GM19467 (cell line): ENCODE measurements around the gene NEGR1.

Experiments
- ATAC-seq: cut with Tn5 transposase; IDR thresholded peaks from one replicate; pipeline ENCODE4 v1.9.1; 2021; ENCODE audit warnings: mild to moderate bottlenecking, moderate library complexity; ENCODE audit not compliant: unreplicated experiment

The NEGR1 gene

DNA sequence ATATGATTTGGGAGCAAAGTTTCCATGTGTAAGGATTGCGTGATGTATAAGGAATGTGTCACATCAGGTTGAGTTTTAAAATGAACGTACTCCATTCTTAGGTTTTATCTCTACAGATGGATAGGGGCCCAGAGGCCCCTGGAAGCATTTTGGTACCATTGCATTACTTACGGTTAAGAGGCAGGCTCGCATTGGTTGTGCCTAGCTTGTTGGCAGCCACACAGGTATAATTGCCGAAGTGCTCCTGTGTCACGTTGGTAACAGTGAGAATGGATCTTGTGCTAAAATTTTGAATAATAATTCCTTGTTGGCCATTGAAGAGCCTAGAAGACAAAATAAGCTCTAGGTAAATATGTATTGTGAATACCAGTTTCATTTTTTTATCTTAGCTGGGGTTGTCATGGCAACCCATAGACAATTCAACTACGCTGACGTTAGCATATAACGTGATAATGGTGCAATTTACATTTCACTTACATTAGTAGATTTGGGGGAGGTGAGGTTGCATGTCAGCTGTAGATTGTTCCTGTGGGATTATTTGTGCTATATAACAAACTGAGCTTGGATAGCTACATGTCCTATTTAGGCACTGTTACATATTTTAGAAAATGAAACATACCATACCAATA, 689.6 kb downstream of the NEGR1 start:
- no peak for ATAC-seq

DNA sequence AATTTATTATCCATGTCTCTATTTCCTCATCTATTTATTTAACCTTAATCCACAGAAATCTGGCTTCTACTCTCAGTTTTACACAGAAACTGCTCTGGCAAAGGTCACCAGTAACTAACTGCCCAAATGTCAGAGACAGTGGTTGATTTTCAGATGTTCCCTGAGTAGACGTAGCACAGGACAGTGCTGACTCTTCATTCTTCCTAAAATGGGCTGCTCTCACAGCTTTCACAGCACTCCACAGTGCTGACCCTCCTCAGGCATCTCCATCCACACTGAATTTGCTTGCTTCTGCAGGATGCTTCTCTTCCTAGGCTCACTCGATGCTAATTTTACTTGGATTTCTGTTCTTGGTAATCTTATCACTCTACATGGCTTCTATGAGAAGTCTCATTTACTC, 693.3 kb downstream of the NEGR1 start:
- no peak for ATAC-seq

DNA sequence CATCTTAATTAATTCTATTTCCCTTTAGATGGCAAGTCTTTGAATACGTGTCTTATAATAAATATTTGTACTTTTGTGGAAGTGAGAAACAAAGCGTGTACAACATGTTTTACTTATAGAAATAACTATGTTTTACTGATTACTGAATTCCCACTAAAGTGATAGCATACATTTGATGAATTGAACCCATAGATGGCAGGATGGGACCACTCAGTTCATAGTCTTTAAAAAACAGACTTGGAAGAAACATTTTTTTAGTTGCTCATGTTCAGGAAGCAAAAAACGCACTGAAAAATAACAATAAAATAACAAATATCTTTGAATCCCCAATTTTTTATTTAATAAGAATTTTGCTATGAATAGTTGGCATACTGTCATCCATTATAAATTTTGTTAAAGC, 694.4 kb downstream of the NEGR1 start:
- ATAC-seq: no peak

DNA sequence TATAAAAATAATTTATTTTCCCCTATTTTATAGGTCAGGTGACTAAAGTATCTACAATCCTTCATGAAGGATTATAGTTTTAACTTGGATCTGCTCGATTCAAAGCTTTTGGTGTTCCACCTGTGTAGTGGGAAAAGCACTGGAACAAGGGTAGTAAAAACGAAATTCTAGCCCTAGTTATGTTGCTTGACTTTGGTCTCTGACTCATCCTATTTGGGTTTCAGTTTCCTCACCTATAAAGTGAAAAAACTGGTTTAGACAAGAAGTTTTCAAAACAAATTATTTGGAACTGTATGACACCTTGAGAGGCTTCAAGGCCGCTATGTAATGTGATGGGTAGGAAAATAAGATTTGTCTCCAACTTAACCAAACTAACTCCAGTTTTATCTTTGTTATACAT, 696.3 kb downstream of the NEGR1 start:
- ATAC-seq: no peak

DNA sequence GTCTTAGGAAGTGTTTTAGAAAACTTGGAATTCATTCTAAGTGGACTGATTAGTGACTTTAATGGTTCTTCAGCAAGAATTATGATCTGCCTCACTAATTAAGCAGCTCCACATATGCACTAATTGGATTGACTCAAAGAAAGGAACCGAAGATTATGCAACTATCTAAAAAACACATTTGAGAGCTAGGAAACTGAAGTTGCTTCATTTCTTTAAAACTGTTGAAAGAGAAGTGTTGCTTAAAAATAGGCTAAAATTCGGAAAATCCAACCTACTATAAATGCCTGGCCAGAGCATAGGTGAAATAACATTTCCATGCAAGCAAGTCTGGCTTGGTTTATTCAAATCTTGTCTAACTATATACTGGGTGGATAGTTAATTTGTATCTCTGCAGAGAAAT, 698.6 kb downstream of the NEGR1 start:
- ATAC-seq: no peak

DNA sequence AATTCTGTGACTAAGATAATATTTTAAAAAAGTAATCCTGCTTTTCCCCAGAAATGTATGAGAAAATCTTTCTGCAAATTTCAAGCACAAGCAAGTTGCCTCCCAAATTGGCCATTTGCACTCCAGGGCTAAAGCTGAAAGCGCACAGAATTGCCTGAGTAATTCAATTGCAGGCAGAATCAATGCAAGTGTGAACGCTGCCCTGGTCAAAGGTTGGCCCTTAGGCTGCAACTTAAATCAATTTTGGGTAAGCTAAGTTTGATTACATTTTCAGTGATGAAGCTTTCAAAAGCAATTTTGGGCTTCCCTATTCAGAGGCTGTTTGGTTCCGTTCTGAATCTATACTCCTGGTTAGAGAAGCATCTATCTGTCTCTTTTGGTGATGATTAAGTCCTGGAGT, 699.7 kb downstream of the NEGR1 start:
- ATAC-seq: no peak

DNA sequence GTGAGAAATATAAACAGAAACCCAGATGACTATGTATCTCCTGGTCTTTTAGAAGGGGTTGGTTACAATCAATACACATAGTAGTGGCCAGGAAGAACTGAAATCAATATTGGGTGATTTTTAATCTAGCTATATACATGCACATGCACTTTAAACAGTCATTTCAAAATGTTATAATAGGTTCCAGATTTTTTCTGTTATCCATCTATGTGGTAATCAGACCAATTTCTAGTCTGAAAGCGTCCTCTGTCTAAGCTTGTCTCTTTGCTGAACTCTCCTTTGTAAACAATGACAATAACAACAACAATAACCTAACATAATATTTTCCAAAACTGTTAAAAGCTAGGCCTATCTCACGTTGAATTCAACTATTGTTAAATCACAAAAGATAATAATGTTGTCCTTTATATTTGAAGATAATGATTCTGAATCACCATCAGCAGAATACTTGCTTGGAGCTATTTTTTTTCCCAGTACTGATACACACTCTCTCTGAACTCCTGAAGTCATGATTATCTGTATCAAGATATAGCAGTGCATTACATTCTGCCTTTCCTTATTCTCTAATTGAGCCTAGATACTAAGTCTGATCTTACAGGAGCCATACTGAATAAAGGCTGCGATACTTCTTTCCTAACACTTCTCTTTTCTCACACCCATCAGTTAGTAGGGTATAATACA, 704.7 kb downstream of the NEGR1 start:
- no peak for ATAC-seq

DNA sequence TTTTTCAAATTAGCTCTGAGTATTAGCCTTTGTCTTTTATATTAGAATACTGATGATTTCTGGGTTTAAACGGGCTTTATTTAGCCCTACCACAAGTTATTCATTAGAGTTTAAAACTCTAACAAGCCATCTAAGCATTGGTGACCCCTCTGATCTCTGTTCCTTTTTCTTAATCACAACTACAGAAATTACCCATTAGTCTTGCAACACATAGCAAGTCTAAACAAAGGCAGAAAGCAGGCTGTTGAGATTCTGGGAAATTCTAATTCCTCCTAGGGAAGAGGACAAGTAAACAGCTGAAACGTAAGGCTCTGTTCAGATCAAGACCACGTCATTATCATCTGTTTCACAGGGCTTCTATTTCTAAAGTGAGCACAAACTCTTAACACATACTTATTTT, 710.3 kb downstream of the NEGR1 start:
- ATAC-seq: peak; percentile 73

DNA sequence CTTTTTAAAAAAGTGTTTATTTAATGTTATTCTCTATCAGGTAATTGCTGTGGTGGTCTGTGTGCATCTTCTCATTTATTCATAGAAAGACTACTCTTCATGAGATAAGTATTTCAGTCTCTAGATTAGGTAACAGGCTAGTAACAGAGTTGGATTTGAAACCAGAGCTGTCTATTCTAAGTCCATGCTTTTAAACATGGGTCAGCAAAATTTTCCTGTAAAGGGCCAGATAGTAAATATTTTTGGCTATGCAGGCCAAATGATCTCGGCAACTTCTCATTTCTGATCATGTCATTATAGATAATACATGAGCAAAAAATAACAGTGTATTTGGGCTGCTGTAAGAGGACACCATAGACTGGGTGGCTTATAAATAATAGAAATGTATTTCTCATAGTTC, 715.9 kb downstream of the NEGR1 start:
- ATAC-seq: no peak

DNA sequence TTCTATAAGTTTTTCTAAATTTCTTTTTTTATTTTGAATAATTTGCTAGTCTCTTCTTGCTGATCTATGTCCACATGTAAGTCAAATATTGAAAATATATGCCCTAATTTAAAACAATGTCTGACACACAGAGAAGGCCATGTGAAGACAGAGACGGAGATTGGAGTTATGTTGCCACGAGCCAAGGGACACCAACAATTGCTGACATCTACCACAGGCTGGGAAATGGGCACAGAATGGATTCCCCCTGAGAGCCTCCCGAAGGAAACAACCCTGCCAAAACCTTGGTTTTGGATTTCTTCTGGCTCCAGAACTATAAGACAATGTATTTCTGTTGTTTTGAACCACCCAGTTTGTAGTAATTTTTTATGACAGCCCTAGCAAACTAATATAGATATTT, 716.5 kb downstream of the NEGR1 start:
- ATAC-seq: no peak

DNA sequence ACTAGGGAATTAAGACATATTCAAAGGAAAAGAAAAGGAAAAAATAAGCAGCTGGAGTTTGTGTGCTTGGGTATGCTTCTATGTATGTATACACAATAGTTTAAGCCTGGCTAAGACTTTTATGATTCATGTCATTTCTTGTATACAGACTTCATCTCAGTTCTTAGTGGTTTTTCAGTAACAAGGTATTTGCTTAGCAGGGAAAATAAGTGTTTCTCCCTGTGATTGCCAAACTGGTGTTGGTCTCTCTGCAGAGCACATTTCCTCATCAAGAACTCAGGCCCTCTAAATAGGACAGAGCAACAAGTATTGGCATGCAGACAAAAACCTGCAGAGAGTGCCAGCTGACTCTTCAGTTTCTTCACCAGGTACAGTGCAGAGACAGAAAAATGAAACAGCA, 717.1 kb downstream of the NEGR1 start:
- ATAC-seq: no peak

DNA sequence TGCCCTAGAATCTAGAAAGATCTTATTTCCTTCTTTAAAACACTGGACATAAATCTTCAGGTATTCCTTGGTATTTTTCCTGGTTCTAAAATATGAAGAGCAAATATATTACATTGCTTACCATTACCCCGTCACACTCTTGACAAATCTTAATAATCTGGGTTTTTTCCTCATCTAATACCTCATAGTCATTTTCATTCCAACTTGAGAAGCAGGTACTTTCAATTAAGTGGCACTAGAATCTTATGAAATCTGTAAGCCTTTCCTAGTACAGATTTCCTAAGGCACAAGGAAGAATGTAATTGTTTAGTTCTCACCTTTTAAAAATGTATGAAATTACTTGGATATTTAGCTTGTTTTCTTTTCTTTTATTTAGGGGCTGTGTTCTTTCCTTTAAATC, 720.0 kb downstream of the NEGR1 start:
- ATAC-seq: no peak

DNA sequence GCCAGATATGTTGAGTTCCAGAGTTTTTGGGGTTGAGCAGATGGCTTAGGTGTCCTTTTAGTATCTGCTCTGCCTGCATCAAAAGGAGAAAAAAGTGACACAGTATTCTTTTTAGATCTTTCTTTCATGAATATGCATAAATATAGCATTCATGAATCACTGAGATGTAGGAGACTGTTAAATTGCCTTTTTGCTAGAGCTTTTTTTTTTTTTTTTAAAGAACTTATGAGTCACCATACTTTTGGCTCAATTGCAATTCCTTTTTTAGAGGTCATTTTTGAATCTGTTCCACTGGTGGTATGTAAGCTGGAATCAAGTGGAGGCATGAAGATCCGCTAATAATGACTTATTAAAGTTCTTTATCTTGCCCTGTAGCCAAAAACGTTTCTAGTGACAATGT, 720.6 kb downstream of the NEGR1 start:
- no peak for ATAC-seq

DNA sequence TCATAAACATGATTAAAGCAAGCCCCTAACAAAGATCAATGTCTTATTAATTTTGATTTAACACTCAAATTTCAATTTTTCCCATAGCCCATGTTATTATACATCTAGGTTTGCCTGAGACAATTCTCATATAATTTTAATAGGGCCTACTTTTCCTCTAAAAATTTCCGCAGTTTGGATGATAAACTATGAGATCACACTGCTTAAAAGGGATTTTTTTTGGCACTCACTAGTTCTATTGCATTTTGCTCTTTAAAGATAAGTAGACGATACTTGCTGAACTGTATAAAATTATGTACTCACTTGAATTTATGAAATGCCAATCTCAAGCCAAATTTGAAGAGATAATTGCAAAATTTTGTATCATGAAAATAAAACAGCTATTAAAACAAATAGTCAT, 721.1 kb downstream of the NEGR1 start:
- no peak for ATAC-seq

DNA sequence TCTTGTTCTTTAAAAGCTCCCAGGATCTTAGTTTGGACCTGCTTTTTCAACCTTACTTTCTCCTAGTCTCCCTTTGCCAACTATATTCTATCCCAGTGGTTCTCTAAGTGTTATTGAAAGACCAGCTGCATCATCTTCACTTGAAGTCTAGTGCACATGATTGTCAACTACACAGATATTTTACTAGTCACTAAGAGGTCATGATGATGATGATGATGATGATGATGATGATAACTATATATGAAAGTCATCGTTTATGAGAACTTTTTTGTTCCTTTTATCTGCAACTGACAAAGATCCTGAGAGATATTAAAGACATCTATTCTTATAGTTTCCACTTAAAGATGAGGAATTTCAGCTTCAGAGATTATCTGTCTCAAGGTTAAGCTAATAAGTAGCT, 722.5 kb downstream of the NEGR1 start:
- ATAC-seq: no peak

DNA sequence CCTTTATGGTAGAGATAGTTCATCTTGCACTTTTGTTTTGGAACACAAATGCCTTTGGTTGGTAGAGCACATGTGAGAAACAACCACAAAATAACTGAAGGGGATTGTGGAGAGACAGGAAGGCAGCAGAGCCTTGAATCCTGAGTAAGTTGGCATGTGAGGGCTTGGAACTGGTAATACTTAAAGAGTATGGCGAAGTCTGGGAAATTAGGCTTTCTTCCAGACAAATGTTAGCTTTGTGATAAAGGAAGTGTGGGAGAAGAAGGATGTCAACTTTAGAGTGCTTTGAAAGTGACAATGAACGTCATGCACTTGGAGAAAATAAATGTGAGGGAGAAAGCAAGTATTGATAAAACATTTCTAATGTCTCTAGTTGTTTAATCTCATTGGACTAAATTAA, 725.2 kb downstream of the NEGR1 start:
- no peak for ATAC-seq

DNA sequence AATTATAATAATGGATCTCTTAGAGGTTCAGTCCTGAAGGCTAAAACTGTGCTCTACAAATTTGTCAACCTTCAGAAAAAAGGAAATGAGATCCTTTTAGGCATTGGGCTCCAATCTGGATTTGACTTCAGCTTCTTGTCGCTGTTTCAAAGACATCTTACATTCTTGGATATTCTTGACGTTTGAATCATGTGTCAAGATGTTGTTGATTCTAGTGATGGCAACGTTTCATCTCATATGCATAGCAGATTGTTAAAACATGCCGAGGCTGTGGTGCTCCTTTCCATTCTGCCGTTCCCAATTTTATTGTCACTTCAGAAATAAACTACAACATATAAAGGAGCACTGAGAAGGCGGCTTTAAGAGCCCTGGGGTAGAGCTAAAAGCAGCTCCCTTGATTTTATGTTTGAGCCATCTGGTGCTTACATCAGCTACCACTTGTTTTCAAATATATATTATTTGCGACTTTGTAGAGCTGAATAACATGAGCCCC, 733.9 kb downstream of the NEGR1 start:
- ATAC-seq: no peak

DNA sequence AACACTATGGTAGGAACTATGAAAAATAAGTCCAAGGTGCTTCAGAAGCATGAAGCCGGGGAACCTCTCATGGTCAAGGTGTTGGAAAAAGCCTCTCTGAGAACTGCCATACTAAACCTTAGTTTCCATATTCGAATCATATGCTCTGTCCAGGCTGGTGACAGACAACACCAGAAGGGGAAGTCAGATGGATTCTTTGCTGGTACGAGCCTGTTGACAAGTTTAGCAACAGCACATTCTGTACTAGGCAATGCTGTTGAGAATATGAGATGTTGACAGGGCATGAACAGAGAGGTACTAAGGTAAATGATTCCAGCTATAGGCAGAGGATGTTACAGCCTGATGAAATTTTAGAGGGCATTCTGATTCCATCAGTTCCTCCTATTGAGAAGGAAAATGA, 740.2 kb downstream of the NEGR1 start:
- ATAC-seq: no peak

DNA sequence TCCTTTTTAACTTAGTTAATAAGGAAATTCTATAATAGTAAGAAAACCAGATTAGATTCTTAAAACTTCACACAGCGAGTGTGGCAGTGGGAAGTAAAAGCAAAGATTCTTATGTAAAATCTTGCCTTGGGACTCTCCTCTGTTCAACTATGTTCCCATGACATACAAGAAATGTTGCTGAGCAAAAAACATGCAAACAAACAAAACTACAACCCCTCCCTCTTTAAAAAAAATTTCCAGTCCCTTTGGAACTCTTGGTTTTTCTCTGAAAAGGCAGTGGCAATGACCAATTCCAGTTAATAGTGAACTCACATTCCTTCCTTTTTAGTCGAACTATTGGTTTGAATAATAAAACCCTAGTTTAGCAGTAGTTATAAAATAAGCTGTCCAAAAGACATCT, 748.4 kb downstream of the NEGR1 start:
- no peak for ATAC-seq

DNA sequence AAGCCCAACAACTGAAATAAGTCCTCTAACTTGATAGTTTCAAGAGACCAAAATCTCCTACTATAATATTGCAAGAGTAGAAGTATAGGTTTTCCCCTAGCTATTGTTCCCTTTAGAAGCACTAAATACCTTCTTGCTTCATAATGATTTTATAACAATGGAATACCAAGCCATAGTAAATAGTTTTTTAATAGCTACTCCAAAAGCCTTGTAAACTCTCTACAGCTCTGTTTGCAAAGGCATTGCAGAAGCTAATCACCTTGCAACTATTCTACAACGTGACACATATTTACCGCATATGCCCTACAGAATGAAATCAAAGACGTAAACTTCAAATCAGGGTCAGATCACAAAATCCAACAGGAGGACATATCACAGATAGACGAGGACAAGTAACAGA, 750.0 kb downstream of the NEGR1 start:
- no peak for ATAC-seq

DNA sequence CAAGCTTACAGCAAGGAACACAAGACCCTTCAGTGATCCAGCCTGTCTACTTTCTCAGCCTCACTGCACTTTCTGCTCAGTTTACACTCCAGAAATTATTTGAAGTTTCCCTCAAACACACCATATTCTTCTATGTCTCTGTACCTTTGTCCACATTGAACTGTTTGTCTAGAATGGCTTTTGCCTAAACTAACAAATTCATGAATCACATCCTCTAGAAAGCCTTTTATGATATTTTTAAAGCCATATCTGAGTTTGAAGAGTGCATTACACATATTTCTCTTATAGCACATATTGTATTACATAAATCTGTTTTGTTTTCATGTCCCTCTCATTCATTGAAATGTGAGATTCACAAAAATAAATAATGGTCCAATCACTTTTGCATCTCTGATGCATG, 755.5 kb downstream of the NEGR1 start:
- ATAC-seq: no peak

DNA sequence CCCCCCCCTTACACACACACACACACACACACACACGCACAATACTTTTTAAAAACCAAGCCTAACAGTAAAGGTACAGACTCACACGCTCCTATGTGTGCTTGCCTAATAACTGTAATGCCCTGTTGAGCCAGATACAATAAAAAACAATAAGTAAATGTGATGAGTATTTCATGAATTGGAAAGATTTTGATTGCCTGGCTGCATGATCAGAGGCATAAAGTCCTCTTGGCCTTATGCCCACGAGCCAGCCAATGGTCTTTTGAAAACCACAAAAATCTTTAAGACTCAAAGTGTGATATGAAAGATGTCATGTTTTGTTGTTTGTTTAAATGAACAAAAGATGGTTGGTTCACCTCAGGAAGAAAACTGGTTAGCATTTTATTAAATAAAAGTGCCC, 759.6 kb downstream of the NEGR1 start:
- ATAC-seq: no peak
